CD4-positive, alpha-beta memory T cell (primary cell): ENCODE measurements around the gene COL4A1. TPM values are rescaled to one million over a fixed set of nuclear protein-coding genes. Genes with fewer than 3 reads are reported as not detected.

Experiments used
- CTCF ChIA-PET: fragments of 350-600 bp; sonication (Branson Sonifier 250); formaldehyde crosslinking; loops from one replicate; lab custom pipeline; 2021; ENCODE audit warnings: inconsistent platforms; ENCODE audit not compliant: partially characterized antibody; lab: Charles Lee
- POLR2A ChIA-PET: fragments of 350-600 bp; sonication (Branson Sonifier 250); formaldehyde crosslinking; loops from one replicate; lab custom pipeline; 2021; ENCODE audit not compliant: partially characterized antibody; lab: Charles Lee
- DNase-seq, 5 donors: peaks; one replicate each; pipeline versions ENCODE4 v3.0.0 to v3.0.0-alpha.2; 2020 to 2022; ENCODE audit warnings: mixed read lengths in 1 of 5
- H3K27ac ChIP-seq: one replicate; pipeline ENCODE4 v1.7.0; 2013; ENCODE audit warnings: low read depth, low read length
- H3K27me3 ChIP-seq: 2 replicates; pipeline ENCODE4 v1.7.0; 2013; ENCODE audit warnings: mild to moderate bottlenecking, low read length, moderate library complexity; ENCODE audit not compliant: insufficient read depth
- H3K36me3 ChIP-seq: 2 replicates; pipeline ENCODE4 v1.7.0; 2013; ENCODE audit warnings: mild to moderate bottlenecking, low read length, moderate library complexity; ENCODE audit not compliant: insufficient read depth
- H3K4me1 ChIP-seq: 2 replicates; pipeline ENCODE4 v1.7.0; 2013; ENCODE audit warnings: mild to moderate bottlenecking, low read length, moderate library complexity; ENCODE audit not compliant: insufficient read depth
- H3K4me3 ChIP-seq, 2 donors: one replicate each; pipeline ENCODE4 v1.7.0; 2013; ENCODE audit warnings: low read length in 2 of 2, mild to moderate bottlenecking in 1 of 2
- H3K9me3 ChIP-seq, 2 donors: one replicate each; pipeline ENCODE4 v1.7.0; 2013; ENCODE audit warnings: low read length in 2 of 2, control low read depth in 1 of 2; ENCODE audit not compliant: control insufficient read depth in 1 of 2
- H3K27ac Mint-ChIP-seq, 7 donors: one replicate each; pipeline ENCODE4 v1.8.0; 2020 to 2021; ENCODE audit warnings: mixed read lengths in 7 of 7, mild to moderate bottlenecking in 6 of 7, inconsistent platforms in 3 of 7, moderate library complexity in 3 of 7
- H3K27me3 Mint-ChIP-seq, 2 donors: one replicate each; pipeline ENCODE4 v1.8.0; 2020 to 2021; ENCODE audit warnings: mixed read lengths in 2 of 2
- H3K36me3 Mint-ChIP-seq, 2 donors: one replicate each; pipeline ENCODE4 v1.8.0; 2020 to 2021; ENCODE audit warnings: mixed read lengths in 2 of 2, inconsistent platforms in 1 of 2, mild to moderate bottlenecking in 1 of 2
- H3K4me1 Mint-ChIP-seq, 4 donors: one replicate each; pipeline ENCODE4 v1.8.0; 2020 to 2021; ENCODE audit warnings: mixed read lengths in 4 of 4, mild to moderate bottlenecking in 1 of 4
- H3K4me3 Mint-ChIP-seq, 8 donors: one replicate each; pipeline ENCODE4 v1.8.0; 2020 to 2021; ENCODE audit warnings: mixed read lengths in 8 of 8, mild to moderate bottlenecking in 7 of 8, moderate library complexity in 6 of 8, inconsistent platforms in 3 of 8
- H3K9me3 Mint-ChIP-seq, 8 donors: one replicate each; pipeline ENCODE4 v1.8.0; 2020 to 2021; ENCODE audit warnings: mixed read lengths in 8 of 8, mild to moderate bottlenecking in 5 of 8, inconsistent platforms in 3 of 8, moderate library complexity in 1 of 8
- intact Hi-C: fragments of 100-400 bp; cut with micrococcal nuclease; formaldehyde crosslinking; loops from one replicate; pipeline ENCODE4 v1.15.1; 2023
- polyA plus RNA-seq, 2 donors: library from polyadenylated mRNA; unstranded; fragments of 300-500 nt; fragmentation: Illumina TruSeq; gene quantifications; one replicate each; pipeline ENCODE4 v1.2.3, GENCODE V29; 2021
- total RNA-seq, 2 experiments: library from RNA; stranded (reverse); gene quantifications; one replicate each; pipeline ENCODE4 v1.2.3, GENCODE V29; 2021

Gene COL4A1
- total and polyA plus RNA-seq, 4 experiments from 2014 or later, result not detected

- peaks cover 0 to 1% (median 0%) of the 10 kb centered on the region in 8 donors for H3K9me3 Mint-ChIP-seq
- CTCF ChIA-PET, result no interaction called here
Observed at GRCh38 chr13:110230661-110231347, 76.2 kb downstream of the COL4A1 start.

GRCh38 chr13:110229905-110230563 is 76.9 kb downstream of the COL4A1 start:
- ChIA-PET POLR2A (no interaction called here), CTCF (no interaction called here)
- no peak for DNase-seq
- Mint-ChIP-seq H3K4me3 (no peak overlapping the region), H3K36me3 (no peaks in the 10 kb centered on the region), H3K4me1 (peaks cover 0 to 1% (median 0%) of the 10 kb centered on the region in 4 donors), H3K27me3 (peaks cover 16 to 19% of the 10 kb centered on the region in 2 donors), H3K27ac (no peak overlapping the region), H3K9me3 (peaks cover 0 to 1% (median 0%) of the 10 kb centered on the region in 8 donors)
- Histone ChIP-seq H3K36me3 (no peaks in the 10 kb centered on the region), H3K4me3 (no peak overlapping the region), H3K27ac (no peak overlapping the region), H3K27me3 (no peaks in the 10 kb centered on the region), H3K4me1 (no peaks in the 10 kb centered on the region), H3K9me3 (no peaks in the 10 kb centered on the region)
- intact Hi-C loops, result no loop called here

More at GRCh38 chr13:110230661-110231347, 76.2 kb downstream of the COL4A1 start:
- no peaks in the 10 kb centered on the region for H3K36me3 ChIP-seq
- Mint-ChIP-seq H3K27me3 (peaks cover 16 to 19% of the 10 kb centered on the region in 2 donors), H3K27ac (no peak overlapping the region), H3K4me3 (no peak overlapping the region), H3K36me3 (no peaks in the 10 kb centered on the region), H3K4me1 (peaks cover 0 to 1% (median 0%) of the 10 kb centered on the region in 4 donors)
- DNase-seq, result no peak
- H3K4me3 ChIP-seq, result no peak overlapping the region
- H3K27me3 ChIP-seq, result no peaks in the 10 kb centered on the region
- intact Hi-C loops, result no loop called here
- no peak overlapping the region for H3K27ac ChIP-seq
- no peaks in the 10 kb centered on the region for H3K4me1 ChIP-seq
- POLR2A ChIA-PET, result no interaction called here
- no peaks in the 10 kb centered on the region for H3K9me3 ChIP-seq

GRCh38 chr13:110228936-110229904 is 77.7 kb downstream of the COL4A1 start:
- intact Hi-C loops, result no loop called here
- peaks cover 0 to 1% (median 0%) of the 10 kb centered on the region in 4 donors for H3K4me1 Mint-ChIP-seq
- Histone ChIP-seq H3K9me3 (no peaks in the 10 kb centered on the region), H3K4me1 (no peaks in the 10 kb centered on the region), H3K27me3 (no peaks in the 10 kb centered on the region), H3K27ac (no peak overlapping the region), H3K36me3 (no peaks in the 10 kb centered on the region), H3K4me3 (no peak overlapping the region)
- ChIA-PET CTCF (interaction anchor here (1.0 kb wide), 1 partner anchor 8 kb away, joined by 3 read pairs; no protein-coding TSS in a partner anchor), POLR2A (no interaction called here)
- peaks cover 0 to 1% (median 0%) of the 10 kb centered on the region in 8 donors for H3K9me3 Mint-ChIP-seq
- DNase-seq, result no peak
- H3K27me3 Mint-ChIP-seq, result peaks cover 13 to 19% of the 10 kb centered on the region in 2 donors
- H3K27ac Mint-ChIP-seq, result no peak overlapping the region
- H3K4me3 Mint-ChIP-seq, result no peak overlapping the region
- no peaks in the 10 kb centered on the region for H3K36me3 Mint-ChIP-seq

GRCh38 chr13:110227864-110228643 is 78.9 kb downstream of the COL4A1 start:
- H3K9me3 ChIP-seq, result no peaks in the 10 kb centered on the region
- ChIA-PET CTCF (no interaction called here), POLR2A (no interaction called here)
- H3K36me3 ChIP-seq, result no peaks in the 10 kb centered on the region
- Mint-ChIP-seq H3K9me3 (peaks cover 0 to 1% (median 0%) of the 10 kb centered on the region in 8 donors), H3K4me3 (no peak overlapping the region), H3K36me3 (no peaks in the 10 kb centered on the region), H3K27me3 (peaks cover 10% of the 10 kb centered on the region in 2 donors), H3K27ac (no peak overlapping the region), H3K4me1 (peaks cover 0 to 1% (median 0%) of the 10 kb centered on the region in 4 donors)
- H3K27me3 ChIP-seq, result no peaks in the 10 kb centered on the region
- DNase-seq, result no peak
- no peak overlapping the region for H3K27ac ChIP-seq
- intact Hi-C loops, result no loop called here
- H3K4me1 ChIP-seq, result no peaks in the 10 kb centered on the region
- no peak overlapping the region for H3K4me3 ChIP-seq

GRCh38 chr13:110227416-110227815 is 79.5 kb downstream of the COL4A1 start:
- Histone ChIP-seq H3K27ac (no peak overlapping the region), H3K9me3 (no peaks in the 10 kb centered on the region), H3K4me3 (no peak overlapping the region), H3K36me3 (no peaks in the 10 kb centered on the region), H3K27me3 (no peaks in the 10 kb centered on the region), H3K4me1 (no peaks in the 10 kb centered on the region)
- CTCF ChIA-PET, result no interaction called here
- intact Hi-C loops, result no loop called here
- Mint-ChIP-seq H3K27me3 (peaks cover 7 to 8% of the 10 kb centered on the region in 2 donors), H3K4me3 (no peak overlapping the region), H3K9me3 (peaks cover 0 to 1% (median 0%) of the 10 kb centered on the region in 8 donors), H3K36me3 (no peaks in the 10 kb centered on the region), H3K4me1 (peaks cover 0 to 1% (median 0%) of the 10 kb centered on the region in 4 donors), H3K27ac (no peak overlapping the region)
- no peak for DNase-seq
- POLR2A ChIA-PET, result no interaction called here

- H3K9me3 Mint-ChIP-seq, result no peaks in the 10 kb centered on the region
- Histone ChIP-seq H3K27ac (no peak overlapping the region), H3K27me3 (no peaks in the 10 kb centered on the region), H3K4me3 (no peak overlapping the region), H3K4me1 (no peaks in the 10 kb centered on the region), H3K9me3 (no peaks in the 10 kb centered on the region), H3K36me3 (no peaks in the 10 kb centered on the region)
- H3K4me3 Mint-ChIP-seq, result no peak overlapping the region
- no peak for DNase-seq
- peaks cover 2 to 6% of the 10 kb centered on the region in 2 donors for H3K27me3 Mint-ChIP-seq
- intact Hi-C loops, result no loop called here
- H3K27ac Mint-ChIP-seq, result no peak overlapping the region
- ChIA-PET POLR2A (no interaction called here), CTCF (interaction anchor here (0.9 kb wide), 1 partner anchor 9 kb away, joined by 3 read pairs; no protein-coding TSS in a partner anchor)
- no peaks in the 10 kb centered on the region for H3K36me3 Mint-ChIP-seq
- H3K4me1 Mint-ChIP-seq, result peaks cover 0 to 1% (median 0%) of the 10 kb centered on the region in 4 donors
Observed at GRCh38 chr13:110225609-110226574, 81.1 kb downstream of the COL4A1 start.
